ENCODE results near the gene TERB1.

TERB1 gene

DNA sequence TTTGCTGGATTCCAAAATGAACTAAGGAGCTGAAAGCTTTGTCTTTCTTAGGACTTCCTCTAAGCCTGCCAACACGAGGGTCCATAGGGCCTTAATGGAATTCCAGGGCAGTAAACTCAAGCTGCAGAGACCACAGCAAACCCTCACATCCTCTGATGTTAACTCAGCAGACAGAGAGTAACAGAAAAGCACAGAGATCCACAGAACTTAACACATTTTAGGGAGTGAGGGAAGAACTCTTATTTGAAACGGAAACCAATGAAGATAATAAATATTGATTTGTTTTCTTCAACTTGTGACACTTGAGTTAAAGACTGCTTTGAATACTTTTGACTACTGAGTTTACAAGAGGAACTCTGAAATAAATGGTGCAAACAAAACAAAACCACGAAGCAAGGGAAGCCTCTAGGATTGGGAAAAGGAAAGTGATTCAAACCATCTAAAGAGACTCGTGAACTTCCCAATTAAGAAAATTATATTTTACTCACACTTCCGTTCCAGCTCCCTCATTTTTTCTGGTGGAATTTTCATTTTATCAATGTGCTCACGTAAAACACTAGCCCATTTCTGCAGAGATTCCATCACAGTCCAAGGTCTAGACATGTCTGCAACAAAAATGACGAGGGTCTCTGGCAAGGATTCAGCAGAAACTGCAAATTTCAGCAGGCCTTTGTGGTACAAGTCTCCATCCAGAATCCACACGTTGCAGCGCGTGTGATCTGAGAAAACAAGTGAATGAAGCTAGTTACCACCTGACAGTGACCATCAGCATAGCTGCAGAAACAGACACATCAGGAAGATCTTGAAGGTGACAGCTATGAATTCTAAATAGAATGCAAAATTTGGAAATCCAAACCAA lies 59.2 kb downstream of the TERB1 start:
- no peak for DNase-seq

DNA sequence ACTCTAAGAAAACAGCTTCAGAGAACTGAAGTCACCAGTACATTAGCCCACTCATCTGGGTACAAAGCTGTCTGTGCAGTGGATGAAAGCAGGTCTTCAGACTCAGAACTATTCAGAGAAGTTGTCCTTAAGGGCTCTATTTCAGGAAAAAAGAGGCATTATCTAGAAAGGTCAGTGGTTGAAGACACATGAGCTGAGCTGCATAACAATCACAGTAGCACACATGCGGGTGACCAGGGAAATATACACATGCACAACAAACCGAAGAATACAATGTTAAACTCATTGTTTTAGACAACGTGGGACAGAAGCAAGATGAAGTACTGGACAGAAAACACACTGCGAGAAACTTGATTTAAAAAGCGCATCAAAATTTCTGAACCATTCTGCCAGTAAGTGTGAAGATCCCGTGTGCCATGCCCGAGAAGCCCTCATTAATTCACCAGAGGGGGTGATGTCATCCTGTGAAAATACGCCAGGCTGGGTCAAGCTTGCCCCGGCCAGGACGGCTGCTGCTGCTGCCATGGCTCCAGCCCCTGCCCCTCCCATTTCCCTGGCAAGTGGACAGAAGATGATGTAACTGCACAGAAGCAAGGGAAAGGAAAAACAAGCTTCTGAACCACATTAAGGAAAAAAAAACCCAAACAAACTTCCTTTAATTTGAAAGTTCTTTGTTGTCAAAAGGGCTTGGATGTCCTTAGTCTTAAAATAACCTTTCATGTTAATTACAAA lies 60.0 kb downstream of the TERB1 start:
- no peak for DNase-seq

DNA sequence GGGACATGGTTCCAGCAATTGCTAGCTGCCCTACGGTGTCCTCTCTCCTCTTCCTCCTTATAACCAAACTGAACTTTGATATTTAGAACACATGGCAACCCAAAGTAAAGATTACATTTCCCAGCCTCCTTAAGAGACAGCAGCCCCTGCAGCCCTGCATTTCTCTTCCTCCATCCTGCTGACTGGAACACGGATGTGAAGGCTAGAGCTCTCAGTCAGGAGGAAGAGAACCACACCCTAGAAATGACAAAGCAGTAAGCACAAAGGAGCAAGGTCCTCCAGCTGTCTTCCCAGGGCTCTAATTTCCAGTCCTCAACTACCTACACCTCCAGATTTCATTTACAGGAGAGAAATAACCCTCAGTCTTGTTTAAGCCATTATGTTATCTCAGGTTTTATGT lies 60.9 kb downstream of the TERB1 start:
- no peak for DNase-seq

DNA sequence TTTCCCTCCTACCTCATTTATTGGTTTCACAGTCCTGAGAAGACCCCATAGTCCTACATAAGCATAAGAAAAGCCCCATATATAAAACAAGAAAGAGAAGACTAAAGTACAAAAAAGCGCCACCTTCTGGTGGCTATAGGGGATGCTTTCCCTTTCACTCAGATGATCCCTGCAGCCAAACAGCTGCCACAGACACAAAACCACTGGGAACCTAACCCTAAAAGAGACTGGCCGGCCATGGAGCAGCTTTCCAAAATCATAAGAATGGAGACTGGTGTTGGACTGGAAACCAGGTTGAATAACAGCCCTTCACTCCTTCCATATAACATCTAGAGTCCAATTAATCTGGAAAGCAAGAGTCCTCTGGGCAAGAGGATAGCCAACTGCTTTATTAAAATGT lies 61.4 kb downstream of the TERB1 start:
- no peak for DNase-seq

DNA sequence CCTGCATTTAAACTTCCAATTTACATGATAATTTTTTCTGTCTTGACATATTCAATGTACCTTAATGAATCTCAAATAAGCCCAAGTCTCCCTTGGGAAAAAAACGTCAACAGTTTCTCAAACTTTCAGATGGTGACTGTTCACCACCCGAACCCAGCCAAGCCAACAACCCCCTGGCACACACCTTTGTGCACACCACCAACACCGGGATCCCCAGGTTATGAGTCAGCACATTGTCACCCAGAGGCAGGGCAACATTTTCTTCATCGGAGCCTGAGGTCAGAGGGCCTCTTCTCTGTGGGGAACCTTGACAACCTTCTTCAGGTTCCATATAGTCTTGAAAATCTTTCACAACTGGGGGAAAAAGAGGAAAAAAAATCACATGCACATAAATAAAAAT lies 65.5 kb downstream of the TERB1 start:
- DNase-seq, result no peak

DNA sequence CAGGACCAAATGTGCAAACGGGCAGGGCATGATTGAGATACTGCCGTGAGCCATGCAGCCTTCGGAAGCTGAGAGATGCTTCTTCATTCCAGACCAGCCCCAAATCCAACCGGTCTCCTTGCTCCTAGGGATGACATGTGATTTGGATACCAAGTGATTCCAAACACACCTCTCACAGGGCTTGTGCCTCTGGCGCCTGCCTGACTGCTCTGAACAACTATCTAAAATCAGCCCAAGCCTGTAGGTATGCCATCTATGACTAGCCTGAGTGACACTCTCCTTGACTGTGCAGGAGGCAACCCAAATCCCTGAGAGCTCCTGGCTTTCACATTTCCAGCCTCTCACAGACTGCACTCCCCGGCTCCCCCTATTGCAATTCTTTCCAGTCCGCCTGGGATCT lies 70.3 kb downstream of the TERB1 start:
- DNase-seq, result no peak

DNA sequence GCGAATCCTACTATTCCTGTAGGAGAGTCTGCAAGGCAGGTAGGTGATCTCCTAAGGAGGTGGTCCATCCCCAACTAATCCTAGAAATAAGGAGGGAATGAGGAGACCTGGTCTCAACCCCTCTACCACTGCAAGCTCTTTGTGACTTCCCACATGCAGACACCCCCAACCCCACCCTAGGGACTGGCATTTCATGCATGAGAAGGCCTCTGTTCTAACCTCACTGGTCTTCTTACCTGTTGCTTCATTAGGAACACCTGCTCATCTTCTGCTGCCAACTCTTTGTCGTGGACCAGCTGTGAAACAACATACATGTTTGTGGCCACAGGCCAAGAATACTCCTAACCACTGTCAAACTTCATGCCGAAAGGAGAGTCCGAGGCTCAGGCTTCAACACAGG lies 72.6 kb downstream of the TERB1 start:
- DNase-seq, result no peak

DNA sequence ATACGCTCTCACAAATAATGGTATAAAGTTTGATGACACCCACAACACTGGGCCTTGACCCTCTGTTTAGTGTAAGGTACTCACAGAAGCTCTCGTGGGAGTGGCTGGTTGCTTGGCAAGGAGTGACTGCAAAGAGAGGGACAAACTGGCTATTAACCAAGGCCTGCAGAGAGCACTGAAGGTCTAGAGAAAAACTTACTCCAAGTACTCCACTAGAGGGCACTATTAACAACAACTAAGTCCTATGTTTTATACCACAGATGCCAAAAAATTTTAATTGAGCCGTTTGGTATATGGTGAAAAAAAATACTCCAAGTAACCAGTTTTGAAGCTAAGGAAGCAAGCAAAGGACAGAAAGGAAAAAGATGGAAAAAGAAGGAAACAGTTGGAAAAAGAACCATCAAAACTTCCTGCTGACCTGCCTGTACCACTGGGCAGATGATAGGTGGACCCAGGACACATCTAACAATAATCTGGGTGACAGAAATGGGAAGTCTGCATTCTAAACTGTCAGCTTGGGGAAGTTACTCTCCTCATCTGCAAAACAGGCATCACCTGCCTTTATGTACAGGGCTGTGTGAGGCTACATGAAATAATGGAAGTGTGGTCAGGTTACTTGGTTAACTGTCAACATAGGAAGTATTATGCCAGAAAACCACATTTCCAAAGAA lies 73.1 kb downstream of the TERB1 start:
- DNase-seq, result no peak

DNA sequence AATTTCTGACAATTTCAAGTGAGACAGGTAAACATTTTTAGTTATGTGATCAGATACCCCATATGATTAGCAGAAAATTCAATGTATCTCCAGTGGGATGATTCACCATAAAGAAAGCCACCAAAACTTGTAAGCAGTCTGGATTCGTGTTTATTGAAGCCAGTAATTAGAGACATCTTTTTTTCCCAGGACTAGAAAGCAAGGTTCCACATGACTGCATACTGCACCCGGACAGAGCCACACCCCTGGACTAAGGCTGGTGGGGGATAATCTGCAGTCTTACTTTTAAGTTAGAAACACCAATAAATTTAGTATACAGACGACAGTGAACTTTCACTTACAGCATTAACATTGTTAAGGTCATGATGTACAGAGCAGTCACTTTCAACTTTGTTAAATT lies 80.6 kb downstream of the TERB1 start:
- DNase-seq, result no peak

DNA sequence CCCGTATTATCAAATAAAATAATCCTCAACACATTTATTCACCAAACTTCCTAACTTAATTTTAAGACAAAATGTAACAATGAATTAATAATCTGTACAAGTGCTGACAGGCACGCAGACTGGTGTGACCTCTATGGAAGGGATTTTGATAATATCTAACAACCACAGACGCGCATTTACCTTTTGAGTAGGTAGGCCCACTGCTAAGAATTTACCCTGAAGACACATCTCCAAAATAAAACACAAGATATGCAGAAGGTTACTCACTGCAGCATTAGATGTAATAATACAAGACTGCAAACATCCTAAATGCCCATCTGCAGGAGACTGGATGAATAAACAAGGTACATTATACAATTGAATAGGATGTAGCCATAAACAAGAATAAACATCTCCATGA lies 82.1 kb downstream of the TERB1 start:
- no peak for DNase-seq

DNA sequence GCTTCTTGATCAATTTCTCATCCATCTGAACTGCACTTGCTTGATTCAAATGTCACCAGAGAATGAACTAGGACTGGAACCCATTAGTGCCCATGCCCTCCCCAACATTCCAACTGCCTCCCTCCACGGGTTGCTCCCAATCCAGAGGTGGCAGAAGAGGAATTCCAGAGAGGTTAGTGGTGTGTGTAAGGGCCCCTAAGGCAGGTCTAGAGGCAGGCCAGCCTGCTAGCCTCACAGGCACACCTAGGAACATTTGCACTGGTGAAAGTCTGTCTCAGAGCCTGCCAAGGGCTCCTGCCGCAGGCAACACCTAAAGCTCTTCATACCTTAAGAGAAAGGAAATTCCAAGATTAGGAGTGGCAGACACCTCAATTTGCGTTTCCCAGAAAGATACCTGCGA lies 83.6 kb downstream of the TERB1 start:
- DNase-seq, result no peak

DNA sequence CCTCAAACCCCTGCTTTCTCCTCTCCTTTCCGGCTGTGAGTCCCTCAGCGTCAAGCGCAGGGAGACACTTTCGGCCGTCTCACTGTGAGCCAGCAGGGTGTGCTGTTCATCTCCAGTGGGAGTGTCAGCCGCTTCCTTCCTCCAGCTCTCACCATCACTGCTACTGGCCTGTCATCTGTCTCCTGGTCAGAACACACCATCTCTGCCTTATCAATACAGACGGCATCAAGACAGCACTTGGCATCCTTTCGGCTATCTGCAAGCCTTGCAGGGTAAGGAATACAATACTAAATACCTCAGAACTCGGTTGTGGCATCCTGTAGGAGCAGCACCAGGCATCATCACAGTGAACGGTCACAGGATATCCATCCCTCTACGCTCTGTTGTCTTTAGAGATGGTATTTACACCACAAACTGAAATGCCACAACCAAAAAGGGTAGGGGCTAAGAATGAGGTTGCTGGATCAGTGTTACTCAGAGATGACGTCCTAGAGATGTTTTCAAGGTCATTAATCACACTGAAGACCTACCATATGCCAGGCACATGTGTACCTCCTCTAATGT lies 84.2 kb downstream of the TERB1 start:
- DNase-seq, result no peak

DNA sequence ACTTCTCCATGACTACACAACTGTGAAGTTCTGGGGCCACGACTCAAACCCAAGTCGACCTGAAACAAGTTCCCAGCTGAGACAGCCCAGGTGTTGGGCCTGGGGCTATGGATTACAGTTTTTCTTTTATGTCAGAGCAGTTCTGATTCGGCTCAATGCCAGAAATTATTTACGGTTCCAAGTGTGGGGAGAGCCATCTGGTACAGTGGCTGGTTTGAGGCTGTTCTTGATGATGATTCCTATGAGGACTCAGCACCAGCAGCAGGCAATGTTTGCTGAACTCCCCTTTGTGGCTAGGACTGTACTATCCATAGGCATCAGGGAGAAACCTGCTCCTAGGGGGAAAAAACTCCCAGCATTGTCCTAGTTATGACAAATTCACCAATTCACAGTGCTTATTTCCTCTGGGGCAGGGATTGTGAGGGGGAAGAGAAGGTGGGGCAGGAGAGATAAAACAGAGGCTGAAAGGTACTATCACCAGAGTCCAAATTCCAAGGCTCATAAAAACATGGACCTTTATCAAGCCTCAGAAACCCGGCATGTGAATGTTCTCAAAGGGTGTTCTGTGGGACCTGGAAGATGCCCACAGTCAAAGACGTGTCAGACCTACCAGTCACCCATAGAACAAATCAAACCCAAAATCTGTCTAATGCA lies 86.6 kb downstream of the TERB1 start:
- DNase-seq, result no peak

DNA sequence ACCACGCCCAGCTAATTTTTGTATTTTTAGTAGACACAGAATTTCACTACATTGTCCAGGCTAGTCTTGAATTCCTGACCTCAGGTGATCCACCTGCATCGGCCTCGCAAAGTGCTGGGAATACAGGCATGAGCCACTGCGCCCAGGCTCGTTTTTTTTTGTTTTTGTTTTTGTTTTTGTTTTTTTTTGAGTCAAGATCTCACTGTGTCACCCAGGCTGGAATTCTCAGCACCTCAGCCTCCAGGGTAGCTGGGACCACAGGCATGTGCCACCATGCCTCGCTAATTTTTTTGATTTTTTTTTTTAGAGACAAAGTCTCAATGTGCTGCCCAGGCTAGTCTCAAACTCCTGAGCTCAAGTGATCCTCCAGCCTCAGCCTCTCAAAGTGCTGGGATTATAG lies 87.3 kb downstream of the TERB1 start:
- no peak for DNase-seq

DNA sequence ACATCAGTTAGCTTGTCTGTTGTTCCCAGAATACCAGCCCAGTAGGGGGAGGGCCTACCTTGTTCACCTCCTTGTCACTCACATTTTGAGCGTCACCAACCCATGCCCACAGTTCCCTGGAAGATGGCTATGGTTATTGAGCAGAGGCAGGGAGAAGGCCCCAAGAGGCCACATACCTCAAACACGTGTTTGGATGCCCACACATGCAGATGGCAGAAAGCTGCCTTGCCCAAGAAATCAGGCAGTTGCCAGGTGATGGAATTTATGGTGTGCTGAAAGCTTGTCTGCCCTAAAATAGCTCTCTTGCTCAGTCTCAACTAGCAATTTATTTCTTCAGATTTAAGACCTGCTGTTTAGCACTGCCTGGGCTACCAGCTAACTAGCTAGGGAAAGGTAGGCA lies 88.3 kb downstream of the TERB1 start:
- no peak for DNase-seq

DNA sequence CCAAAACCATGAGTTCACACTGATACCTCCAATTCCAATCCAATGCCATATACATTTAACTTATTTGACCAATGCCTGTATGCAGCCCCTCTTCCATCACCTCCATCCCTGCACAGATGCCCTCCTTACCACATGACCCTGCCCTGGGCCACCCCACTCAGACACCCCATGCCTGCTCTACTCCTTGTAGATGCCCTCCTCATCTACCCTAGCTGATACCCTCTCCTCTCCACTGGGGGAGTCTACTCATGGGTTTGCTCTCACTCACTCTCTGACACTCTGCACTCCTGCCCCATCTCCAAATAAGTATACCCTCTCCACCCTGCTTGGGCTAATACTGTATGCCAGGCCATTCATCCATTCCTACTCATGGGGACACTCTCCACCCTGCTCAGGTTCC lies 88.9 kb downstream of the TERB1 start:
- no peak for DNase-seq

DNA sequence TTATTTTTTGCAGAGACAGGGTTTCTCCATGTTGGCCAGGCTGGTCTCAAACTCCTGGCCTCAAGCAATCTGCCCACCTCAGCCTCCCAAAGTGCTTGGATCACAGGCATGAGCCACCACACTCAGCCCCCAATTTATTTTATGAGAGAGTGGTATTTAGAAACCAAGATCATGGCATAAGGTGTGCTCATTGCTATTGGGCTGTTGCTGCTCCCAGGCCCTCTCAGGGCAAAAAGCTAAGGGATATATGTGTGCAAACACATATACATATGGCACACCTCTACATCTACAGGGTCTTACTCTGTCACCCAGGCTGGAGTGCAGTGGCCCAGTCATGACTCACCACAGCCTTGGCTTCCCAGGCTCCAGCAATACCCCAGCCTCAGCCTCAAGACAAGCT lies 89.8 kb downstream of the TERB1 start:
- no peak for DNase-seq

DNA sequence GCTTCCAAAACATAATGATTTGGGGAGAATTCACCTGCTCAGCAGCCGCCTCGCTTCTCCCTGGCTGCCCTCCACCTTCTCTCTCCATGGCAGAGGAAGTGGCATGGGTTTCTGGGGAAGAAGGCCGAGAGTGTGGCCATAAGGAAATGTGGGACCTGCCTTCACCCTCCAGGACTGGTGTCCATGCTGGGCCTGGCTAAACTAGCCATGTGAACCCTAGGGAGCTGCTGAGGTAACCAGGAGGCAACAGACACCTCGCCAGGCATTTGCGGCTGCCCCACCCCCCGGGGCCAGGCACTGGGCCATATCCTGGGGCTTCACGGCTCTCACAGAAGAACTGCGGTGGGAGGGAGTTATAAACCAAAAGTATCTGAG lies 94.9 kb downstream of the TERB1 start:
- DNase-seq, result no peak

DNA sequence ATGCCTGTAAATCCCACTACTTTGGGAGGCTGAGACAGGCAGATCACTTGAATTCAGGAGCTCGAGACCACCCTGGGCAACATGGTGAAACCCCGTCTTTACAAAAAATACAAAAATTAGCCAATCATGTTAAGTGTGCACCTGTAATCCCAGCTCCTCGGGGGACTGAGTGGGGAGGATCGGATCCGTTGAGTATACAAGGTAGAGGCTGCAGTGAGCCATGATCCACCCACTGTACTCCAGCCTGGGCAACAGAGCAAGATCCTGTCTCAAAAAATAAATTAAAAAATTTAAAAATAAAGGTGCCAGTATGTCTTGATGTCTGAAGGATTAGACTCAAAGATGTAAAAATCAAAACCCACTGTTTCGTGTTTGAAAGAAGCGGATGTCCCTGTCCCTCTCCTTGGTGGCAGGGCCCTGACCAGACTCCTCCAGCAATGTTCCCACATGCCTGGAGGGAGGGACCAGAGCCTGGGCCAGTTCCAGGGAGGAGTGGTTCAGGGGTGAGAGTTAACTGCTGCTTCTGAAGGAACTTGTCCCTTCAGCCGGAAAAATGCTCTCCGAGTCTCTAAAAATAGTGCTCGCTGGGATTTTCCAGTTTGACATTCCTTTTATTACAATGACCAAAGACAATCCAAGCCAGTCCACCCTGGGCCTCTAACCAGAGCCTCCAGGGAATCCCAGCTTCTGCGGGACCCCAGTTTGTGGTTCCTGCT lies 95.4 kb downstream of the TERB1 start:
- no peak for DNase-seq
